ENCODE data around the gene DPF3.
A peak's percentile ranks its signal among the peaks of the same experiment; 100 is the strongest.

Gene DPF3

DNA sequence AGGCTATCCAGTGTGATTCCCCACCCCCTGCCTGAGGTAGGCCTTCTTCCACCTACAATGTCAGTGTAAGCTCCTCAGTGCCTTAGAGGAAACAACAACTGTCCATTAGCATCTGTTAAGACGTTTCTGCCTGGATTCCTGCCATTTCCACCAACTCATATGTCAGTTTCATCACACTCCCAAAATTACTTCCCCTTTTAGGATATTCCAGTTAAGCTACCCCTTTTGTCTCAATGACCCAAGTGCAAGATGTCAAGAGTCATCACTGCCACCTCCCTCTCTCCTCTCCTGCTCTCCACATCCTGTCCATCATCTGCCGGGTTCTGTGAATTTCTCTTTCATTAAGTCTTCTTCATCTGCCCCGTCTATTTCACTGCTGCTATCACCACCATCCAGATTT, 189.4 kb downstream of the DPF3 start:
- no peak for DNase-seq

- DNase-seq, result no peak
These were observed 192.3 kb downstream of the DPF3 start for GRCh38 chr14:72701605-72702004.

- DNase-seq, result no peak
These were observed 192.7 kb downstream of the DPF3 start for GRCh38 chr14:72701237-72701565.

DNA sequence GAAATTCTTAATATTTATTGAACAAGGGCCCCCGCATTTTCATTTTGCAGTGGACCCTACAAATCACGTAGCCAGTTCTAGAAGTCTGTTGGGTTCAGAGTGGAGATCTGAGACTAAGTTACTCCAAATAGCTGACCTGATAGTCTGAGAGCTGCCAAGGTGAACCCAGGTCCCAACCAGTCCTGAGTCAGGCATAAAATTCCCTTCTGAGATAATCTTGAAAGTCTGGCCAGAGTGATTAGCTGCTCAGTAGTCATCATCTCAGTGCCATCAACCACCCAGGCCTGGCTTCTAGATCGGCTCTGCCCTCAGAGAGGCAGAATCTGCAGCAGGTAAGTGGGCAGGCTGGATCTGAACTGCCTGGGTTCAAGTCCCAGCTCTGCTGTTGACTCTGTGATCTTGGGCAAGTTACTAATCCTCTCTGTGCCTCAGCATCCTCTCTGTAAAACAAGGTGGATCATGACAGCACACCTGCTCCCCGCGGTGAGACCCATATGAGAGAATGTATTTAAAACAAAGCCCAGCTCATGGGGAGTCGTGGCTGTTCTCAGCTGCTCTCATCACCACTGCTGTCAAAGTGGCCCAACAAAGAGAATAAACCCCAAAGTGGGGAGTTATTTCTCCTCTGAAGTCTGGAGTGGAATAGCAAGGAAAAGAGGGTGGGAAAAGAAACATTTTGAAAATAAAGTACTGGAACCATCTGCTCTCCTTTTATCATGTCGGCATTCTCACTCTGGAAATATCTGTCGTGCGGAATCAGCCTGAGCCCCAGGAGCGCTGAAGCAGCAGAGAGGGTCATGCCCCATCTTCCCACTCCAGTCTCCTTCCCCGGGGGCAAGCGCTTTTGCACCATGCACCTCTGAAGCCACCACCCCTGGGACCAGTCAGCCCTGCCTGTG, 193.3 kb downstream of the DPF3 start:
- no peak for DNase-seq

- no peak for DNase-seq
These were observed 194.0 kb downstream of the DPF3 start for GRCh38 chr14:72699852-72700257.

GRCh38 chr14:72699443-72699842, 194.5 kb downstream of the DPF3 start:
- DNase-seq, result no peak

- no peak for DNase-seq
These were observed 201.2 kb downstream of the DPF3 start for GRCh38 chr14:72692696-72693095.

GRCh38 chr14:72690324-72690723, 203.6 kb downstream of the DPF3 start:
- DNase-seq, result no peak

DNA sequence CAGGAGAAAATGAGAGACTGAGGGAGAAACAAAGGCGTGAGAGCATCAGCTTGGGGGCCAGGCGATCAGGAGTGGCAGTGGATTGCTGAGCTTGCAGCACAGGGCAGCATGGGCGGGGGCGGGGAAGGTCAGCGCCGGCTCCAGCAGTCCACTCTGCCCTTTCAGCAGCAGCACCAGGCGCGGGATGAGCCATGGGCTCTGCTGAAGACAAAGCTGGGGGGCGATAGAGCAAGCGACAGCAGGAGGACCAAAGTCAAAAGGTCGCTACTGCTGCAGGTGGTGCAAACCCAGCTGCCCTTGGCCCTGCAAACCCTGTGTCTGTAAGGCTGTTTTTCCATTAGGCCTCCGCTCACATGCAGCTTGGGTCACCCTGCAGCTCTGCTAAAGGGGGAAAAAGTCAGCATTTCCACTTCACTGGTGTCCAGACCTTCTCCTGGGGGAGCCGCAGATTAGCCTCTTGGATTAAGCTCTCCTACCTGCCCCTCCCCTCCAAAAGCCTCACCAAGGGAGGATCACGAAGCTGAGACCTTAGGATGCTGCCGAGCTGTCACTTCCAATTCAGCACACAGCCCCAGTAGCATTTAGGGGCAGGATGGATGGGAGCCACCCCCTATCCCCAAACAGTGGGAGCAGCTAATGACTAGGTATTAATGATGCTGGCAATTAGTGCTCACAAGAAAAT, 204.8 kb downstream of the DPF3 start:
- no peak for DNase-seq

DNA sequence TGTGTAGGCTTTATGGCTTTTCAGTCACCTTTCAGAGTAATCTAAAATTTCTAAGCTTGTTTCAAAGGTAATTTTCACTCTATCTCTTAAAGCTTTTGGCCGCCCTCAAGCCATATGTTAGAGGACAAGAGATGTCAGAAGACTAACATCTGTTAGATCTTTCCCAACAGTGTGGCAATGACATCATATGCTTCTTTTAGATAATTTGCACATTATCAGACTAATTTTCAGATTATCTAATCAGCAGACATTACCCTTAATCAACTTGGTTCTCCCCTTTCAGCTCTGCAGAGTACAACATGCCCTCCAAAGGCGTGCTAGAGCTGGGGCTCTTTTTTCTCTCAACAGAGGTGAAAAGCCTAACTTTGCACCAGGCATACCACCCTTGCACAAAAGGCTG, 207.1 kb downstream of the DPF3 start:
- no peak for DNase-seq

DNA sequence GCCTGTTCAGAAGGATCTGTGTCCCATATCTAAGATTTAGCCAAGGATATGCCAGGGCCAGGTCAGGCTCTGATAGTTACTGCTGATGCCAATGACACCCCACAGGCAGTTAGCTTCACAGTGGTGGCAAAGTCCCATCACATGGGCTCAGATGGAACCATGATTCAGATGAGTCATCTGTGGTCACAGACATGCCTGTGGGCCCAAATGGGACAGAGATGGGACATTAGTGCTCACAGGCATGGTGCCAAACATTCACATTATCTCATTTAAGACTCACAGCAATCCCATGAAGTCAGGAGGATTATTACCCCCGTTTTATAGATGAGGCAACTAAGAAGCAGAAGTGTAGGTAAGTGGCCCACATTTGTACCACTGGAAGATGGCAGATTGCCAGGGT, 207.8 kb downstream of the DPF3 start:
- no peak for DNase-seq

DNA sequence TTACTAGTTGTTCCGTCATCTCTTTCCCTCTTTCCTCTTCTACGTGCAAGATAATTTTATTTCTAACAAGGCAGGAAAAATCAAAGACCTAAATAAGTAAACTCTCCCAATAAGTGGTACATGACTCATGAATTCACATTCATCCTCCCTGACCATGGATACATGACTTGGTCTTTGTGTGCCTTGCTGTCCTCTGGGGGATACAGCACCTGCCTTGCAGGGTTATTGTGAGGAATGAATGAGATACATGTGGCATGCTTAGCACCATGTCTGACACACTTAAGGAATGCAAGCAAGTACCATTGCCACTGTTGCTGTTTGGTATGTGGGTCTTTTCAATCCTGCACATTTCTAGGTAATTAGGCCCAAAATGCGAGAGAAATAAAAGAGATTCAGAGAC, 208.4 kb downstream of the DPF3 start:
- no peak for DNase-seq

GRCh38 chr14:72683787-72684186, 210.1 kb downstream of the DPF3 start:
- DNase-seq, result no peak

- DNase-seq, result no peak
These were observed 211.7 kb downstream of the DPF3 start for GRCh38 chr14:72682188-72682587.

DNA sequence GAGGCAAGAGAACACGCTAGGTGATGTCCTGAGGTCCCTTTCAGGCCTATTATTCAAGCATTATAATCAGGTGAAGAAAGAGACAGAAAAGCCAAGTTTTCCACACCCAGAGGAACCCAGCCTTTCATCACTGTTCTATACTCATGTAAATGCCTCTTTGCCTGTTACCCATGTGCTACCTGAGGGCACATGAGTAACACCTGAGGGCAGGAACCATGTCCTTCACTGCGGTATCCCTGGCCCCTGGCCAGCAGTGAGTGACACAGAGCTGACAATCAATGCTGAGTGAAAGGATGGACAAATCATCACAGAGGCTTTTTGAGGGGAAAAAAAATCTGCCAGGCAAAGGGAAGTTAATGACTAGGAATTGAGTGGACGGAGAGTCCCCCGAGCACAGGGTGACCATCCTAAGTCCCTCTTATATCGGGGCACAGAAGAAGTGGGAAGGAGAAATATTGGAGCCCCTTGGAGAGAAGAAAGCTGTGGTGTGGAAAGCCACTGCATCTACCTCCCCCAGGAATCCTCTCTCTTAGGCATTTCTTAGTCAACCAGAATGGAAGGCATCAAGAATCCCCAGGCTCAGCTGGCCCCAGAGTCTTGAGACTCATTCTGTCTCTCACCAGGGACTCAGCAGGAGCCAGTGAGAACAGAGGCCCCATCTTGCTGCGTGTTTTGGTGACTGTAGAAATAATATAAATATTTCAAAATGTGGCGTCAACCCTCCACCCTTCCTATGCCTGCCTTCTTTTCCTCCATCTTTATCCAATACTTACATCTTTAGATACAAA, 212.9 kb downstream of the DPF3 start:
- DNase-seq, result no peak

DNA sequence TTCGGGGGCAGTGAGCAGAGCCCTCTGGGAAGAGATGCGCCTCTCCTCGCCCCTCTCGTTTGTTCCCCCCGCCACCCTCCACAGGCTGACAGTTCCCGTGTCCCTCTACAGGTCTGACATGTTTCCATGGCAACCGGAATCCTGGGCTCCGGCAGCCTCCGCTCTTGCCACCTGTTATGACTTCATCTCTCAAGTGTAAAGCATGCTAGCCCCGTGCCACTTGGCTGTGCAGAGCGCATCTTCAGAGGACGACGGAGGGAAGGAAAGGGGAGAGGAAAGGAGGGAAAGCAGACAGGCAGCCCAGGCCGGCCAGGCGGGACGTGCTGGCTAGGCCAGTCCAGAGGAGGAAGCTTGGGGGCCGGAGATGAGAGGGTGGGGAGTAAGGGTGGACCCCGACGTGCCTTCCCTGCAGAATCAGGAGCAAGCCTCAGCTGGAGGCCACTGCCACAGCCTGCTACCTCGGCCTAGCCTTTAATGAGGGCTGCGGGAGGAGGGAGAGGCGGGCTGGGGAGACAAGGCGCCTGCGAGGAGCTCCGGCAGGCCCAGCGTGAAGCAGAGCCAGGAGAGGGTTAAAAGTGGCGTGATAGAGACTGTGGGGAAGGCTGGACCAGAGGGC, 214.3 kb downstream of the DPF3 start:
- peak; percentile 82 for DNase-seq

DNA sequence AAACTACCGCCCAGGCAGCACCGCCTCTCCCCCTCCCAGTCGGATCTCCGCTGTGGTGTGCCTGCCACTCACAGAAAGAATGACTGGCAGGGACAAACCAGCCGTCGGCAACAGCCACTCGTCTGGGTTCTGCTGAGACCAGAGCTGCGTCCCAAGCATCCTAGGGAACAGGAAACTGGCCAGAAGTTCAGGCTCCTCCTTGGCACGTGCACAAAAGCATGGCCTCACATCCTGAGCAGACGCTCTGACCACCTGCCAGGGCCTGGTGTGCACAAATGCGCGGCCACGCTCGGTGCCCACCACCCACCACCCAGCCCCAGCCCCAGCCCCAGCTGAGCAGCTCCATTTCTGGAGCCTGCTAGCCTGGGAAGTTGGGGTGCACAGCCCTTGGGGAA, 214.8 kb downstream of the DPF3 start:
- no peak for DNase-seq

DNA sequence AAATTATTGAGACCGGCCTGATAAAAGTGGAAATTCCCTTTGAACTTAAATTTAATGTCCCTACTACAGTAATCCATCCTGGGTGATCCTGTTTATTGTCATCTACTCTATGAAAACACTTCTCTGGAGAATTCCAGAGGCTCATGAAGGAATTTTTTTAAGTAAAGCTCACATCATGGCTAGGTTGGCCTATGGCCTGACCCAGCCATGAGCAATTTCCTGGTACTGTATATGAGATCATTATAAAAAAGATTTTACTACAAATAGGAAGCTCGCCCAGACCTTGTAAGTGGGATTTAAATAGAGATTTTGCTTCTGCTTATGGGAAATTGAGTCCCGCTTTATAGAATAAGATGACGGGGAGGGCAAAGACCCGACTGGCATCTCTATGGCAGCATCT, 215.5 kb downstream of the DPF3 start:
- DNase-seq, result no peak

DNA sequence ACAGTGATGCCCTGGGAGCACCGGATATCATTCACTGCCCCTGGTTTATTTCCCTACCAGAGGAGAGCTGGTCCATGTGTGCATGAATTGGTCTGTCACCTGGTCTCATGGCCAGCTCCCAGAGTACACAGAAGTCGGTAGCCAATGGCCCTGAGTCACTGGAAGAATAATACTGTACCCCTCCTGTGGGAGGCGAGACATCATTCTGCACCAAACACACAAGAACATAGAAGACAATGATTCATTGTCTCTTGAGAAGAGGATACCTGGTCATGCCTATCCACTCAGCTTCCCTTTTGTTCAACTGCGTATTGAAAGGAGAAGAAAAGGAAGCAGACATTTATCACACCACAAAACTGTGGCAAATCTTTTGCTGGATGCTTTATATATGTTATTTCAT, 216.2 kb downstream of the DPF3 start:
- no peak for DNase-seq

DNA sequence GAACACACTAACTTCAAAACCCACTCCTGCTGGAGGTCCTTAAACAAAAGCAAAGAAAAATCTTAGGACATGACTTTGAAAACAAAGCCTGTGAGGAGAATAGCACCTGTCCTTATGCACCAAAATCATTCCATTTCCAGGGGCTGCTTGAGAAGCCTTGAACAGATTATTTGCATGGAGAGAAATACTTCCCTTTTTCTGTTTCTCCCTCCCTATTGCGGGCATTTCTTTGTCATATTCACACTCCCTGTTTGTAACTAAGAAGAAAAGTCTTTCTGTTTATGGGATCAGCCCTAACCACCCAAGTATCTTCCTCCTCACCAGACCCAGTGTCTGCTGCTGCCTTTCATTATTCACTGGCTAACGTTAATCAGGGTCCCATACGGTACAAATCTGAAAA, 218.8 kb downstream of the DPF3 start:
- DNase-seq, result no peak

GRCh38 chr14:72673179-72673578, 220.7 kb downstream of the DPF3 start:
- DNase-seq, result no peak

- DNase-seq, result no peak
These were observed 227.3 kb downstream of the DPF3 start for GRCh38 chr14:72666610-72667009.

DNA sequence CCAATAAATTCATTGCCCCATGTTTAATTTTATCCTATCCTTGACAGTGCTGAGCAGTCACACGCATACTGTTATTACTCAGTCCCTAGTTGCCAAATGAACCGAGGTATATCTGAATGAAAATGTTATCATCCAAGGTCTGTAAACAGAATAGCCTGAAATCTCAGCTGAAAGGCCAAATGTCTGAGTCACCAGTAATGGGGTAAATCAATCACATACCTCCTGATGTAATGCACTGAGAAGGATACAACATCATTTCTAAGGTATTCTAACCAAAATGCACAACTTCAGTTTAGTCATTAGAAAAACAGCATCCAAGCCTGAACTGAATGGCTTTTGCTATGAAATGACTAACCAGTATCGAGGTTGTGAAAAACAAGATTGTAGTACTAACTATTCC, 228.6 kb downstream of the DPF3 start:
- no peak for DNase-seq
